Lower lobe of right lung (tissue), 2 donors: ENCODE results near the gene RB1. TPM values are rescaled to one million over a fixed set of nuclear protein-coding genes. Genes with fewer than 3 reads are reported as not detected.

Experiments
- ATAC-seq, 2 donors: fragments of 200-7000 bp; cut with Tn5 transposase; one replicate each; pipeline ENCODE4 v1.9.1; 2020 to 2022; ENCODE audit warnings: mild to moderate bottlenecking in 2 of 2, moderate library complexity in 2 of 2
- DNase-seq: peaks from one replicate; pipeline ENCODE4 v3.0.0-alpha.2; 2020
- H3K27ac ChIP-seq: fragments of 200-600 bp; one replicate; pipeline ENCODE4 v1.8.0; 2022
- H3K27me3 ChIP-seq: fragments of 200-600 bp; one replicate; pipeline ENCODE4 v1.8.0; 2022; ENCODE audit warnings: low read depth
- H3K36me3 ChIP-seq: fragments of 200-600 bp; one replicate; pipeline ENCODE4 v1.8.0; 2022; ENCODE audit warnings: mild to moderate bottlenecking
- H3K4me1 ChIP-seq: fragments of 200-600 bp; one replicate; pipeline ENCODE4 v1.8.0; 2022
- H3K4me3 ChIP-seq: fragments of 200-600 bp; one replicate; pipeline ENCODE4 v1.8.0; 2022; ENCODE audit warnings: mild to moderate bottlenecking
- H3K9me3 ChIP-seq: fragments of 200-600 bp; one replicate; pipeline ENCODE4 v1.8.0; 2022
- intact Hi-C: fragments of 100-400 bp; cut with DNase I; formaldehyde crosslinking; loops from one replicate; pipeline ENCODE4 v1.11.0; 2022
- total RNA-seq: library from RNA; stranded (reverse); fragmentation: NEBNext Ultra II Directional; extraction: Animal tissue kit (Norgen Biotek cat#: 25700); gene quantifications from one replicate; pipeline ENCODE4 v1.2.1, GENCODE V29; 2021
- TF ChIP-seq, protein P1 (sequence below): fragments of 200-600 bp; IDR thresholded peaks from one replicate; pipeline ENCODE4 v1.8.0; 2022; ENCODE audit warnings: antibody characterized with exemption, mild to moderate bottlenecking
- donor health status: DM: no; HTN: yes; CAD: no; lungs with severe emphysema.

Gene RB1
- total RNA-seq, 1 donor from 2014 or later, result 38.1 TPM

DNA sequence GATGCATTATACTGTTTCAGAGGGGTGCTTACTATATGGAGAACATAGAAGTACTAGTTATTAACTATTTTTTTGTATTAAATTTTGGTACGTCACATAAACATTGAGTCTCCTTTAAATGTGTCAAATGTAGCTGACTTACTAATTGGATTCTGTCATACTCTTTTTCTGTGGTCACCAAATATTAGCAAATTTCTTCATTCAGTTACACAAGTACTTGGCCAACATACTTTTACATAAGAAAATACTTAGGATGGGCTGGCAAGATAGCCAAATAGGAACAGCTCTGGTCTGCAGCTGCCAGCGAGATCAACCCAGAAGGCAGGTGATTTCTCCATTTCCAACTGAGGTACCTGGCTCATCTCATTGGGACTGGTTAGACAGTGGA, 90.1 kb downstream of the RB1 start:
- ATAC-seq (no peak), DNase-seq (no peak)
- no peaks in the 10 kb centered on the region for H3K27me3 ChIP-seq
- H3K4me3 ChIP-seq, result no peak overlapping the region
- no peak overlapping the region for H3K27ac ChIP-seq
- peaks cover 8% of the 10 kb centered on the region for H3K4me1 ChIP-seq
- intact Hi-C loops, result no loop called here
- H3K36me3 ChIP-seq, result peaks cover 4% of the 10 kb centered on the region
- H3K9me3 ChIP-seq, result peaks cover 7% of the 10 kb centered on the region
- TF ChIP-seq, protein P1, sequence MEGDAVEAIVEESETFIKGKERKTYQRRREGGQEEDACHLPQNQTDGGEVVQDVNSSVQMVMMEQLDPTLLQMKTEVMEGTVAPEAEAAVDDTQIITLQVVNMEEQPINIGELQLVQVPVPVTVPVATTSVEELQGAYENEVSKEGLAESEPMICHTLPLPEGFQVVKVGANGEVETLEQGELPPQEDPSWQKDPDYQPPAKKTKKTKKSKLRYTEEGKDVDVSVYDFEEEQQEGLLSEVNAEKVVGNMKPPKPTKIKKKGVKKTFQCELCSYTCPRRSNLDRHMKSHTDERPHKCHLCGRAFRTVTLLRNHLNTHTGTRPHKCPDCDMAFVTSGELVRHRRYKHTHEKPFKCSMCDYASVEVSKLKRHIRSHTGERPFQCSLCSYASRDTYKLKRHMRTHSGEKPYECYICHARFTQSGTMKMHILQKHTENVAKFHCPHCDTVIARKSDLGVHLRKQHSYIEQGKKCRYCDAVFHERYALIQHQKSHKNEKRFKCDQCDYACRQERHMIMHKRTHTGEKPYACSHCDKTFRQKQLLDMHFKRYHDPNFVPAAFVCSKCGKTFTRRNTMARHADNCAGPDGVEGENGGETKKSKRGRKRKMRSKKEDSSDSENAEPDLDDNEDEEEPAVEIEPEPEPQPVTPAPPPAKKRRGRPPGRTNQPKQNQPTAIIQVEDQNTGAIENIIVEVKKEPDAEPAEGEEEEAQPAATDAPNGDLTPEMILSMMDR, result no peak

DNA sequence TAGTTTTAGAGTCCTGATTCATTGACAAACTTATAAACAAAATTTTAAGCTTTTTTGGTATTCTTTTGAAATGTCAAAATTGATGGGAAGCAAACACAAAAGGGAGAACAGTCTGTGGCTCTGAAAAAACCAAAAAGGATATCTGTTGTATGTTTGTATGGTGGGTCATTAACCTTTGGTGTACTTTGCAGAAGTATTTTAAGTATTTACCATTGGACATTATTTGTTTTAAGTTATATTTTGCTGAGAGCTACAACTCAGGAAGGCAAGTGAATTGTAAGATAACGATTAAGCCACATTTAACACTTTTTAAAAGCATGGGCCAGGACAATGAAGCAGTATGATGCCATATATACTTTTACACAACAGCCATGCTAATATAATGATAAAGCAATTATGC, 94.2 kb downstream of the RB1 start:
- peaks cover 44% of the 10 kb centered on the region for H3K4me1 ChIP-seq
- H3K9me3 ChIP-seq, result no peaks in the 10 kb centered on the region
- intact Hi-C loops, result no loop called here
- peaks cover 4% of the 10 kb centered on the region for H3K36me3 ChIP-seq
- TF ChIP-seq, protein P1, result no peak
- DNase-seq (no peak), ATAC-seq (no peak)
- H3K4me3 ChIP-seq, result no peak overlapping the region
- H3K27me3 ChIP-seq, result no peaks in the 10 kb centered on the region
- H3K27ac ChIP-seq, result no peak overlapping the region

DNA sequence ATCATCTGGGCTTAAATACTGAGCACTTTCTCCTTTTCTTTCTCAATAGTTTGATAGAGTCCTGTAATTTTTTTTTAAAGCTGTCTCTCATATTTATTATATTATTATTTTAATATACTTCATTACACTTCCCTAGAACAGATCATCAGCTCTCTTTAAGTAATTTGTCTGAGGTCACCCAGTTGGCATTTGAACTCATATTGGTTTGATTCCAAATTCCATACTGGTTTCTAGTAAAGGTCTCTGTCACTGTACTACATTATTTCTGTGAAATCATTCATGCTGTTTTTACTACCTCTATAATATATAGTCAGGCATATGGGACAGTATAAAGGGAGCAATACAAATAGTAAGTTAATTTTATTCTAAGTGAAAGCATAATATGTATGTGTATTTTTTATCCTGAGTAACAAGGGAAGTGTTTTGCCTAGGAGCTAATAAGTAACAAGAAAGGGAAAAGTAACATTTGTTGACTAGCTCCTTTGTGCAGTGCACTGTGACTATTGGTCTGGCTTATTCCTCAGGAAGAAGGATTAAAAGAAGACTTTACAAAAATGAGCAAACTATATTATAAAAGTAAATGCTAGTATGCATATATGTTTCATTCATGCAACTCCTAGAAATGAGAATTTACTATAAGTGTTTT, 95.0 kb downstream of the RB1 start:
- Histone ChIP-seq H3K9me3 (no peaks in the 10 kb centered on the region), H3K27ac (no peak overlapping the region), H3K27me3 (no peaks in the 10 kb centered on the region), H3K4me3 (no peak overlapping the region), H3K4me1 (peaks cover 52% of the 10 kb centered on the region), H3K36me3 (peaks cover 4% of the 10 kb centered on the region)
- ATAC-seq, result no peak
- TF ChIP-seq, protein P1, result no peak
- intact Hi-C loops, result no loop called here
- no peak for DNase-seq

DNA sequence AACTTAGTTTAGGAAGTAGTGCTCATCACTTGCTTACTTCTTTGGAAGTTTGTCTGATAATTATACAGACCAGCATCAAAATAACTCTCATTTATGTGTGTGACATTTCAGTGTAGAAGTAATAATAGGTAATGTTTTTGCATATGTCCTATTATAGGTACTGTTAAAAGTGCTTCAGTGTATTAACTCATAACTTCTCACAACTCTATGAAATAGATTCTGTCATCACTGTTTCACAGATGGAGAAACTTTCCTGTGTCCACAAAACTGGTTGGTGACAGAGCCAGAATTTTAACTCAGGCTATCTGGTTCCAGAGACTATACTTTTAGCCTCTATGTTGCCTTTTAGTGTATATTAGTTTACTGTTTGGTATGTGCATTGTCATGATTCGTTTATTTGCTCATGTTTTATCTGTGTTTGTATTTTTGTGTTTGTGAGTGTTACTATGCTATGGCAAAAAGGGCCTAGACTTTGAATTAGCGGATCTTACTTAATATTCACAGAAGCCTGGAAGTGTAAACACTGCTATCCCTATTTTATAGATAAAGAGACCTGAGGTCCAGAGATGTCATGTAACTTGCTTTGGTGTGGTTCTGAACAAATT, 96.6 kb downstream of the RB1 start:
- DNase-seq (no peak), ATAC-seq (no peak)
- Histone ChIP-seq H3K4me3 (no peak overlapping the region), H3K4me1 (peaks cover 65% of the 10 kb centered on the region), H3K9me3 (no peaks in the 10 kb centered on the region), H3K27ac (peak overlapping the region; percentile 31), H3K27me3 (no peaks in the 10 kb centered on the region), H3K36me3 (no peaks in the 10 kb centered on the region)
- intact Hi-C loops, result no loop called here
- TF ChIP-seq, protein P1, result no peak

DNA sequence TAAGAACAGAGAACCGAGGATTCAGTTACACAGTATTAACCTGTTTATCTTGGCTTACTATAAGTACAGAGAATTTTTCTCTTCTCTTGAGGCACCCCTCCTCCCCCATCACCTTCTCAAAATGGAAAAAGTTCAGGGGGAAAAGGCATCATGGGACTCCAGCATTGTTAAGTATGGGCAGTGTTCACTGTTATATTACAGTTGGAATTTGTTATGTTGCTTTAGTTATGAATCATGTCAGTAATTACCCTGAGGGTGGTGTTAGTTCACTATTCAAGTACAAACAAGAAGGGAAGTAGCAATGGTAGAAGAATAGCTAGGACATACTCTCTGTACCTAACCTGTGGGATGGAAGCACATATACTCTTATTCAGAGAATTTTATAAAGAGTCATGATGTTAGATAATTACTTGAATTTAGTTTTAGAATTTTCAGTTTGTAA, 97.3 kb downstream of the RB1 start:
- Histone ChIP-seq H3K4me3 (no peak overlapping the region), H3K27ac (peak overlapping the region; percentile 31), H3K36me3 (no peaks in the 10 kb centered on the region), H3K4me1 (peaks cover 72% of the 10 kb centered on the region), H3K27me3 (no peaks in the 10 kb centered on the region), H3K9me3 (no peaks in the 10 kb centered on the region)
- TF ChIP-seq, protein P1, result no peak
- DNase-seq, result no peak
- intact Hi-C loops, result no loop called here
- peak; percentile 68 to 78 for ATAC-seq
